LNCAP (cell line): Measurements from ENCODE around the gene CNTFR.

Experiments used
- CTCF ChIP-seq: fragments of 450-650 bp; IDR thresholded peaks from 2 replicates; pipeline ENCODE4 v1.5.1; 2017; ENCODE audit warnings: mild to moderate bottlenecking

The CNTFR gene

DNA sequence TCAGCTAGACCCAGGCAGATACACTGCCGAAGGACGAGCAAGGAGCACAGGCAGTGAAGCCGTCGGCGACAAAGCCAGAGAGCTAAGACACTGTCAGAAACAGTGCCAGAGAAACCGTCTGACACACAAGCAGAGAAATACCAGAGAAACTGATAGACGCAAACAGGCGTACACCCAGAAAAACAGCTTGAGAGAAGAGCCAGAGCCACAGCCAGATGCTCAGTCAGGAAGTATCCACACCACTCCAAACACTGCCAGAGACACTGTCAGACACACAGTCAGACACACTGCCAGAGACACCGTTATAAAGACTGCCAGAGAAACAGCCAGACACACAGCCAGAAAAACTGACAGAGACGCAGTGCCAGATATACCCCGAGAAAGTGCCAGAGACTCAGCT lies 19.1 kb downstream of the CNTFR start:
- TF ChIP-seq CTCF: no peak

GRCh38 chr9:34568774-34569173 lies 20.8 kb downstream of the CNTFR start:
- TF ChIP-seq CTCF: no peak

GRCh38 chr9:34568133-34568532 lies 21.4 kb downstream of the CNTFR start:
- TF ChIP-seq CTCF: no peak

DNA sequence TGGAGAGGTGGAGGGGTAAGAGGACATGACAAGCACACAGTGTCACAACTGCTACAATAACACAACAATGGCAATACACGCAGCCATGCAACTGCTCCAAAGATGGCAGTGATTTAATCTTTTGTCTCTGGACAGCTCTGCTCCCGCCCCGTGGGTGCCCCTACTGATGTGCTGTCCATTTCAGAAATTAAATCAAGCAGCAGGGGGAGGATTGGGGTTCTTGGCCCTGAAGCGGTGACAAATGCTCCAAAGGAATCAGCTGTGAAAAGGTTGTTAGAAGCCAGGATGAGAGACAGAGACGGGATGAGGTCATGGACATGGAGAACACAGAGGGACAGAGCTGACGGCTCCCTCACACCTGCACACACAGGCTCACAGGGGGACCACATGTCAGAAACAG lies 22.6 kb downstream of the CNTFR start:
- no peak for TF ChIP-seq CTCF

GRCh38 chr9:34566322-34566721 lies 23.2 kb downstream of the CNTFR start:
- no peak for TF ChIP-seq CTCF

DNA sequence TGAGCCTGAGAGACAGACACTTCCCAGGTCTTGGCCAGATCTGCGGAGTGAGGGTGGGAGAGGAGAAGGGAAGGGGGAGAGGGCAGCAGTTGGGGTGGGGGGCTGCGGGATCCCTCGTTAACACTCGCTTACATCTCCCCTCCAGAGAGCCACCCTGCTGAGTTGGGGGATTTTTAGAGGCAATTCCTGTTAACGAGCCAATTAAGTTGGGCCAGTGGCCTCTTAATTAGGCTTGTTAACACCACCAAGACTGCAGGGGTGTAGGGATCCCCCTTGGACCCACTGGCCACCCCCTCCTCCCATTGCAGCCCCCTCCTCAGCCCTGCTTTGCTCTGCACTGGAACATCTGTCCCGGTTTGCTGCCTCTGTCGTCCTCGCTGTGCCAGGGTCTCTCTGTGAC lies 23.7 kb downstream of the CNTFR start:
- no peak for TF ChIP-seq CTCF

GRCh38 chr9:34564617-34565016 lies 24.9 kb downstream of the CNTFR start:
- TF ChIP-seq CTCF: no peak

DNA sequence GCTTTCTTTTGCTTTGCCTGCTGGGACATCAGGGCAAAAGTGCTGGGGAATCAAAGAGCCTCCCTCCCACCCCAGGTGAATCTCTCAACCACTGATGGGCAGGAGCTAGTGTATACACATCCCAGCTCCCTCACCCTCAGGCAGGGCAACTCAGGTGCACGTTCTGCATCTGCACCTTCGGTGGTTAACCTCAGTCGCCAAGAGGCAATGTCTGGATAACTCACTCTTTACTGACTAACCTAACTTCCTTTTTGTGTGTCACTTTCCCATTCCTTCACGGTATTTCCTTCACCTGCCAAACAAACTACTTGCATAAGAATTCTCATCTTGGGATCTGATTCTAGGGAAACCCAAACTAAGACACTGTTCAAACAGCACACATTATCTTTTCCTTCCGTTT lies 26.3 kb downstream of the CNTFR start:
- TF ChIP-seq CTCF: no peak
